ENCODE data around the gene HIP1. TPM values are rescaled to one million over a fixed set of nuclear protein-coding genes. Genes with fewer than 3 reads are reported as not detected.

The HIP1 gene
- total and polyA plus RNA-seq, 4 donors: 10.6 to 87.9 (median 43.3) TPM

GRCh38 chr7:75649462-75649861 lies 89.3 kb downstream of the HIP1 start:
- Histone ChIP-seq H3K4me3 (ENCODE audit: low read length in 2 of 2) (no peak overlapping the region), H3K9me3 (ENCODE audit: control insufficient read depth, low read length) (no peaks in the 10 kb centered on the region), H3K36me3 (ENCODE audit: control insufficient read depth in 1 of 2, insufficient read depth in 2 of 2, low read length in 1 of 2) (peaks cover 0 to 4% of the 10 kb centered on the region in 2 donors), H3K27me3 (ENCODE audit: control insufficient read depth in 1 of 2, insufficient read depth in 2 of 2, low read length in 1 of 2) (no peaks in the 10 kb centered on the region), H3K27ac (ENCODE audit: low read depth in 1 of 2, low read length in 2 of 2) (peak overlapping the region; percentile 52 to 62), H3K4me1 (ENCODE audit: control insufficient read depth in 1 of 2, insufficient read depth in 2 of 2, low read length in 2 of 2) (no peaks in the 10 kb centered on the region)
- WGBS, 2 donors: 5 to 11% methylated on average over 4 of the region's 4 CpGs
- peak in 1 of 2 donors; percentile 74 for DNase-seq
- intact Hi-C loops (cut with DNase I): loop anchor here in 1 of 2 donors (10.0 kb wide), 1 partner anchor 55 kb away; no protein-coding TSS in a partner anchor
- ATAC-seq (ENCODE audit: low FRiP score): peak; percentile 61

GRCh38 chr7:75647709-75648438 lies 90.9 kb downstream of the HIP1 start:
- WGBS, 2 donors: 92 to 96% methylated on average over 6 of the region's 6 CpGs
- intact Hi-C loops (cut with DNase I): loop anchor here in 1 of 2 donors (10.0 kb wide), 1 partner anchor 53 kb away; no protein-coding TSS in a partner anchor
- no peak overlapping the region for H3K4me3 ChIP-seq (ENCODE audit: low read length in 2 of 2)
- no peak overlapping the region for H3K27ac ChIP-seq (ENCODE audit: low read depth in 1 of 2, low read length in 2 of 2)
- H3K4me1 ChIP-seq (ENCODE audit: control insufficient read depth in 1 of 2, insufficient read depth in 2 of 2, low read length in 2 of 2): no peaks in the 10 kb centered on the region
- H3K36me3 ChIP-seq (ENCODE audit: control insufficient read depth in 1 of 2, insufficient read depth in 2 of 2, low read length in 1 of 2): peaks cover 0 to 4% of the 10 kb centered on the region in 2 donors
- H3K9me3 ChIP-seq (ENCODE audit: control insufficient read depth, low read length): no peaks in the 10 kb centered on the region
- ATAC-seq (ENCODE audit: low FRiP score): no peak
- no peaks in the 10 kb centered on the region for H3K27me3 ChIP-seq (ENCODE audit: control insufficient read depth in 1 of 2, insufficient read depth in 2 of 2, low read length in 1 of 2)
- DNase-seq: no peak

- DNase-seq (no peak), ATAC-seq (ENCODE audit: low FRiP score) (no peak)
- no peak overlapping the region for H3K27ac ChIP-seq (ENCODE audit: low read depth in 1 of 2, low read length in 2 of 2)
- no peaks in the 10 kb centered on the region for H3K4me1 ChIP-seq (ENCODE audit: control insufficient read depth in 1 of 2, insufficient read depth in 2 of 2, low read length in 2 of 2)
- intact Hi-C loops (cut with DNase I): loop anchor here in 1 of 2 donors (10.0 kb wide), 1 partner anchor 52 kb away; no protein-coding TSS in a partner anchor
- no peaks in the 10 kb centered on the region for H3K9me3 ChIP-seq (ENCODE audit: control insufficient read depth, low read length)
- H3K36me3 ChIP-seq (ENCODE audit: control insufficient read depth in 1 of 2, insufficient read depth in 2 of 2, low read length in 1 of 2): peaks cover 0 to 4% of the 10 kb centered on the region in 2 donors
- 65 to 70% methylated on average over 9 of the region's 9 CpGs for WGBS, 2 donors
- H3K27me3 ChIP-seq (ENCODE audit: control insufficient read depth in 1 of 2, insufficient read depth in 2 of 2, low read length in 1 of 2): no peaks in the 10 kb centered on the region
- H3K4me3 ChIP-seq (ENCODE audit: low read length in 2 of 2): no peak overlapping the region
Observed at GRCh38 chr7:75646571-75647102, 92.1 kb downstream of the HIP1 start.

- WGBS, 2 donors: 93 to 95% methylated on average over 2 of the region's 2 CpGs
- intact Hi-C loops (cut with DNase I): loop anchor here in 1 of 2 donors (10.0 kb wide), 1 partner anchor 51 kb away; no protein-coding TSS in a partner anchor
- Histone ChIP-seq H3K4me1 (ENCODE audit: control insufficient read depth in 1 of 2, insufficient read depth in 2 of 2, low read length in 2 of 2) (no peaks in the 10 kb centered on the region), H3K27ac (ENCODE audit: low read depth in 1 of 2, low read length in 2 of 2) (no peak overlapping the region), H3K36me3 (ENCODE audit: control insufficient read depth in 1 of 2, insufficient read depth in 2 of 2, low read length in 1 of 2) (peaks cover 0 to 4% of the 10 kb centered on the region in 2 donors), H3K27me3 (ENCODE audit: control insufficient read depth in 1 of 2, insufficient read depth in 2 of 2, low read length in 1 of 2) (no peaks in the 10 kb centered on the region), H3K4me3 (ENCODE audit: low read length in 2 of 2) (no peak overlapping the region), H3K9me3 (ENCODE audit: control insufficient read depth, low read length) (no peaks in the 10 kb centered on the region)
- DNase-seq (no peak), ATAC-seq (ENCODE audit: low FRiP score) (no peak)
Observed at GRCh38 chr7:75645570-75645969, 93.2 kb downstream of the HIP1 start.

GRCh38 chr7:75644589-75644988 lies 94.2 kb downstream of the HIP1 start:
- Histone ChIP-seq H3K9me3 (ENCODE audit: control insufficient read depth, low read length) (no peaks in the 10 kb centered on the region), H3K4me3 (ENCODE audit: low read length in 2 of 2) (no peak overlapping the region), H3K27me3 (ENCODE audit: control insufficient read depth in 1 of 2, insufficient read depth in 2 of 2, low read length in 1 of 2) (no peaks in the 10 kb centered on the region), H3K27ac (ENCODE audit: low read depth in 1 of 2, low read length in 2 of 2) (no peak overlapping the region), H3K4me1 (ENCODE audit: control insufficient read depth in 1 of 2, insufficient read depth in 2 of 2, low read length in 2 of 2) (no peaks in the 10 kb centered on the region), H3K36me3 (ENCODE audit: control insufficient read depth in 1 of 2, insufficient read depth in 2 of 2, low read length in 1 of 2) (peaks cover 0 to 4% of the 10 kb centered on the region in 2 donors)
- DNase-seq (no peak), ATAC-seq (ENCODE audit: low FRiP score) (no peak)
- 50 to 54% methylated on average over 5 of the region's 5 CpGs for WGBS, 2 donors
- intact Hi-C loops (cut with DNase I): loop anchor here in 1 of 2 donors (10.0 kb wide), 1 partner anchor 50 kb away; no protein-coding TSS in a partner anchor

- Histone ChIP-seq H3K27me3 (ENCODE audit: control insufficient read depth in 1 of 2, insufficient read depth in 2 of 2, low read length in 1 of 2) (no peaks in the 10 kb centered on the region), H3K9me3 (ENCODE audit: control insufficient read depth, low read length) (no peaks in the 10 kb centered on the region), H3K36me3 (ENCODE audit: control insufficient read depth in 1 of 2, insufficient read depth in 2 of 2, low read length in 1 of 2) (peaks cover 0 to 4% of the 10 kb centered on the region in 2 donors), H3K4me3 (ENCODE audit: low read length in 2 of 2) (no peak overlapping the region), H3K4me1 (ENCODE audit: control insufficient read depth in 1 of 2, insufficient read depth in 2 of 2, low read length in 2 of 2) (no peaks in the 10 kb centered on the region), H3K27ac (ENCODE audit: low read depth in 1 of 2, low read length in 2 of 2) (no peak overlapping the region)
- ATAC-seq (ENCODE audit: low FRiP score) (no peak), DNase-seq (peak in 1 of 2 donors; percentile 58)
- WGBS, 2 donors: 72 to 74% methylated on average over 9 of the region's 9 CpGs
- intact Hi-C loops (cut with DNase I): loop anchor here in 1 of 2 donors (10.0 kb wide), 1 partner anchor 48 kb away; no protein-coding TSS in a partner anchor
Observed at GRCh38 chr7:75642810-75643486, 95.8 kb downstream of the HIP1 start.

- H3K4me1 ChIP-seq (ENCODE audit: control insufficient read depth in 1 of 2, insufficient read depth in 2 of 2, low read length in 2 of 2): peaks cover 5 to 6% of the 10 kb centered on the region in 2 donors
- ATAC-seq (ENCODE audit: low FRiP score): no peak
- no peaks in the 10 kb centered on the region for H3K36me3 ChIP-seq (ENCODE audit: control insufficient read depth in 1 of 2, insufficient read depth in 2 of 2, low read length in 1 of 2)
- intact Hi-C loops (cut with DNase I): loop anchor here in 1 of 2 donors (10.0 kb wide), 1 partner anchor 45 kb away; no protein-coding TSS in a partner anchor
- WGBS, 2 donors: 60 to 63% methylated on average over 8 of the region's 8 CpGs
- H3K9me3 ChIP-seq (ENCODE audit: control insufficient read depth, low read length): no peaks in the 10 kb centered on the region
- H3K27me3 ChIP-seq (ENCODE audit: control insufficient read depth in 1 of 2, insufficient read depth in 2 of 2, low read length in 1 of 2): no peaks in the 10 kb centered on the region
- DNase-seq: no peak
- no peak overlapping the region for H3K4me3 ChIP-seq (ENCODE audit: low read length in 2 of 2)
- peak overlapping the region in 1 of 2 donors; percentile 4 for H3K27ac ChIP-seq (ENCODE audit: low read depth in 1 of 2, low read length in 2 of 2)
Observed at GRCh38 chr7:75640201-75640600, 98.5 kb downstream of the HIP1 start.

GRCh38 chr7:75639886-75640190 lies 98.9 kb downstream of the HIP1 start:
- ATAC-seq (ENCODE audit: low FRiP score) (no peak), DNase-seq (no peak)
- Histone ChIP-seq H3K36me3 (ENCODE audit: control insufficient read depth in 1 of 2, insufficient read depth in 2 of 2, low read length in 1 of 2) (no peaks in the 10 kb centered on the region), H3K27me3 (ENCODE audit: control insufficient read depth in 1 of 2, insufficient read depth in 2 of 2, low read length in 1 of 2) (no peaks in the 10 kb centered on the region), H3K4me3 (ENCODE audit: low read length in 2 of 2) (no peak overlapping the region), H3K4me1 (ENCODE audit: control insufficient read depth in 1 of 2, insufficient read depth in 2 of 2, low read length in 2 of 2) (peaks cover 5 to 6% of the 10 kb centered on the region in 2 donors), H3K27ac (ENCODE audit: low read depth in 1 of 2, low read length in 2 of 2) (peak overlapping the region in 1 of 2 donors; percentile 4), H3K9me3 (ENCODE audit: control insufficient read depth, low read length) (no peaks in the 10 kb centered on the region)
- 2% methylated on average over 7 of the region's 7 CpGs for WGBS, 2 donors
- intact Hi-C loops (cut with DNase I): loop anchor here in 1 of 2 donors (10.0 kb wide), 1 partner anchor 45 kb away; no protein-coding TSS in a partner anchor

Data from aorta (tissue), 5 donors.